GM18499 (cell line): Measurements from ENCODE around the gene SLC18A3.

Source experiments
- ATAC-seq: cut with Tn5 transposase; IDR thresholded peaks from one replicate; pipeline ENCODE4 v1.9.1; 2021; ENCODE audit warnings: moderate number of reproducible peaks; ENCODE audit not compliant: insufficient read depth, unreplicated experiment

Gene SLC18A3

DNA sequence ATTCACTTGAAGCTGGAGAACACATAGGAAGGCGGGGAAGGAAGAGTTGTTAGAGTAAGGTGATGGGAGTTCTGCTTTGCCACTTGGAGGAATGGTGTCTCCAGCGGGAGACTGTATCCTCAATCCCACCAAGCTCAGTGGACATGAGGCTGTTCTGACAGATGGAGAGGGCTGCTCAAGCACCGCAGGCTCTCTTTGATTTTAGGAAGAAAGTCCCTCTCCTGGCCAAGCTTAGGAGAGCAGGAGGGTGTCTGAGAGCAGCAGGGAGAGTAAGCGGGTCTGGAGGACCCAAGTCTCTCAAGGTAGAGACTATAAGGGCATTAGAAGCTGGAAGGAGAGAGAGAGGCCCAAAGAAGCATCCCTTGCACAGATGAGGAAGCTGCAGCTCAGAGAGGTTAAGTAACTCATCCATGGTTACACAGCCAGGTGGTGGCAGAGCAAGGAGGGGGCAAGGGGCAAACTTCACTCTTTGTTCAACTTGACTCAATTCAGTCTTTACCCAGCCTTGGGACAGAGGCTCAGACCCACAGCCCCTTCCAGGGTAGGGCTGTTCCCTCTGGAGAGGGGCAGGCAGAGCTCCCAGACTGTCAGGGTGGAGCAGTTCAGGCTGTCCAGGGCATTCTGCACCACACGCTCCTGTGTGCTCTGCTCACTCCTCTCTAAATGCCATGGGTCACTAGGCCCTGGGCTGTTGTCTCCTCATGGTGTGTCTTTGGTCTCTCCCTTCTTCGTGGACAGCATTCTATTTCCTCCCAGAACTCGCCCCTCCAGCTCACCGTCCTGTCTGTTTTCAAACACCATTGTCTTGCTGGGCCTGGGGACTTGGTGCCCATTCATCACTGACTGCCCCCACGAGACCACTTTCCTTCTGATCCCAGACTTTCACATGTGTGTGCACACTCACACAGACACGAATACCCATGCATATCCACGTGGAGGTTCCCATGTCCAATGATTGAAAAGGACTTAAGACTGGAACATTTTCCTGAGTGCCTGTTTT lies 12.6 kb downstream of the SLC18A3 start:
- no peak for ATAC-seq

GRCh38 chr10:49624629-49625028 lies 14.5 kb downstream of the SLC18A3 start:
- ATAC-seq = no peak

DNA sequence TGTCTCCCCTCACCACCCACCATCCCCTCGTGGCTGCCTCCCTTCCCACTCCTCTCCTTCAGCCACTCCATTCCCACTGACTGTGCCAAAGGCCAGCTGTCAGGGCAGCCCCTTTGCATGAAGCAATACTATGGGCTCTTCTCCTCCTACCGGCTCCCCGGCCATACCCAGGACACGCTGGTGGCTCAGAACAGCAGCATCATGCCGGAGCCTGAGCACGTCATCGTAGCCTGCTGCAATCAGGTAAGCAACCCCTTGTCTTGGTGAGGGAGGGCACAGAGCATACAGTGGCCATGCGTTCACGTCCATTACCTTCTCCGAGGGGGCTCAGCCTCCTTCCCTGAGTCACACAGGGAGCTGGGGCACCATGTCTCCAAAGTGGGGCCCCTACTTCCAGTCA lies 15.3 kb downstream of the SLC18A3 start:
- no peak for ATAC-seq

DNA sequence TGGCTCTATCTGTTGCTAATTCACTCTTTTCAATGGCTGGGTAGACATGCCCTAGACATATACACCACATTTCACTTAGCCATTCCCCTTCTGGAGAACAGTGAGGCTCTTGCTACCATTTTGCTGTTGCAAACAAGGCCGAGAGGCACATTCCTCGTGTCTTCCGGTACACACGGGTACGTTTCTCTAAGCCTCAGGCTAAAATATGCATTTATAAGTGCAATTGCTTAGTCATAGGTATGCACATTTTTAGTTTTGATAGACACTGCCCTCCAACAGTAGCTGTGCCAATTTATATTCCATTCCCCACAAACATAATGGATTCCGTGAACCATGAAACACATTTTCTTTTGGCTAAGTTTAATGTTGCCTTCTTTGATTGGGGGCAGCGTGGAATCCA lies 16.9 kb downstream of the SLC18A3 start:
- no peak for ATAC-seq

DNA sequence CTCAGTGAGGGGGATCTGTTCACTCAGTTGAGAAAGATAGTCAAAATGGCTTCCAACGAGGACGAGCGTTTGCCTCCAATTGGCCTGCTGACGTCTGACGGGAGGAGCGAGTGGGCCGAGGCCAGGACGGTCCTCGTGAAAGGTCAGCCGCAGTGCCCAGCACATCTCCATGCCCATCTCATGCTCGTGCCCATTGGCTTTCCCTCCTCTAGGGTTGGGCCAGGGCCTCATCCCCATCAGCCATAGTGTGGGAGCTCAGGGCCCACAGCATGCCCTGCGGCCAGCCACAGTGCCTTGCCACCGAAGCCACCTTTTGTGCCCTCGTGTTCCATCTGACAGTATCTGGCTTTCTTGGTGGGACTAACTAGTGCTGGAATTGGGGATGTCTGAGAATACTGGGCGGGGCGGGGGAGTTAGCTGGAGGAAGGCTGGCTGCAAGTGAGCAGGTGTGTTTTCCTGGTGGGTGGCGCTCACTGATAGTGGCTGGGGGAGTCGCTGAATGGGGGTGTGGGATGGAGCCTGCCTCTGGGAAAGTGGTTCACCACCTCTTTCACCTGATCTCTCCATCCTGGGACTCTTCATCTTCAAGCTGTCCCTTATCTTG lies 17.6 kb downstream of the SLC18A3 start:
- no peak for ATAC-seq

GRCh38 chr10:49628599-49628998 lies 18.5 kb downstream of the SLC18A3 start:
- ATAC-seq = no peak

DNA sequence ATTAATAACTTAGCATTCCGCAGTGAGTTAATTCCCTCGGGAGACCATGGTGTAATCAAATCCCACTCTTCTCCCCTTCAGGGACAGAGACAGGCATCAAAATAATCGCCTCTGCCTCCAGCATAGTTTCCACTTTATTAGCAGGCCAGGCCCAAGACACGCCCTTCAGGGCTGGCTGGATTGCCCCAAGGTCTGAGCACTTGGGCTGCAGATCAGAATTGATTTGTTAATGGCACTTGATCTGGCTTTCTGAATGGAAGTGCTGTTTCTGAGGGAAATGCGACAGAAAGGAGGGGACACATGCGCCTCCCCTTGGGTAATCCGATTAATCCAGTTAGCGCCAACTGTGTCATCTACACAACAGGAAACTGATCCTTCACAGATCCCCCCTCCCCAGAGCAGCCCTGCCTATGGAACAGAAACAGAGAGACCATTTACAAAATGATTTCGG lies 19.3 kb downstream of the SLC18A3 start:
- no peak for ATAC-seq

DNA sequence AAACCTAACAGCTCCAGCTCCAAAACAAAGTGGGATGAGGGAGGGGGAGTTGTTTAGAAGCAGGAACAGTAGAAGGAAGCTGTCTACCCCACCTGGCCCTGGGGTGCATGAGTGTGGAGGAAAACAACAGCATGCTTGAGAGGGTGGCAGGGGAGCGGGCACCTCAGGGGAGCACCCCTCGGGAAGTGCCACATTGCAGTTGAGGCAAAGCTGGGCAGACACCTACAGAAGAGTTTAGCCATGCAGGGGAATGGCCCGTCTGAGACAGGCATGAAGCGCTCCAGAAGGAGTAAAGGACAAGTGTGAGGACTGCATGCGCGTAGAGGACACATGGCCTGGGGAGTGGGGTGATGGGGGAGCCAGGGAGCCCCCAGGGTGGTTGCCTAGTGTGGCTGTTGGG lies 21.9 kb downstream of the SLC18A3 start:
- ATAC-seq = no peak

GRCh38 chr10:49632406-49633317 lies 22.6 kb downstream of the SLC18A3 start:
- no peak for ATAC-seq

- ATAC-seq = no peak
Observed at GRCh38 chr10:49633327-49634068, 23.4 kb downstream of the SLC18A3 start.

DNA sequence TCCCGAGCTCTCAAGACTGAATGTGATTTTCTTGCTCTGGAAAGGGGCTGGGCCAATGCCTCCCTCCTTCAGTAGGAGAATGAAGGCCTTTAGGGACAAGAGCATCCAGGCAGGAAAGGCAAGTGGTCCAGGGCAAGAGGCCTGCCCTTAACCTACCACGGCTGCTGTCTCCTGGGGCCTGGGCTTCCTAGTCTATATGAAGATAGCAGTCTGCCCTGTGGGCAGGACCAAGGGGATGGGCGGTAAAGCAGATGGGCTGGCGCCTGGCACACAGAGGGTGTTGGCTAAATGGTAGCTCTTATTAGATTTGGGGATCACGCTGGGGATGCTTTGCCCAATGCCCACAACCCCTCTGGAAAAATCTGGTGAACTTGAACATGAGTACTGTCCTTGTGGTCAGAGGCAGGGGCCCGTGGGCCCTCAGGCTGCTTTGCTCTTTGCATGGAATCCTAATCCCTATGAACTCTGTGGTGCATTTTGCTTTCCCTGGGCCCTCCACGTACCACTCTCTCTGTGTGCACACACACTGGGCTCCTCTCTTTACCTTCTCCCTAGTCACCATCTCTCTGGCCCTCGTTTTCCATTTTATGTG lies 24.1 kb downstream of the SLC18A3 start:
- no peak for ATAC-seq

DNA sequence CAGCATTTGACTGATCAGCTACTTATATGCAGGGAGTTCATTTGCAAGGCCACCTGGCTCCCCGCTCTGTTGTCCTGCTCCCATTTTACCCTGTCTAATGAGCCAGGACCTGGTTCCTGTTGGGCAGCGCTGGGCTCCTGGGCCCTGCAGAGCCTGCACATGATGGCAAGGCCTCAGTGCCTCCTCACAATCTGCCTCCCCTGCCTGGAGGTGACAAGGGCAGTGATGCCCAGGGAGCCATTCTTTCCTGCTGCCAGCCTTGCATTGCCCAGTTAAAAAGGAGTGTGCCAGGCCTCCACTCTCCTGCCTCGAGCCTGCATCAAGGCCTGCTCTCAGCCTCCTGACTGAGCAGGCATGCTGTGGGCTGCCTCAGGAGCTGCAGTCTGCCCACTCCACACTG lies 32.2 kb downstream of the SLC18A3 start:
- ATAC-seq = no peak

DNA sequence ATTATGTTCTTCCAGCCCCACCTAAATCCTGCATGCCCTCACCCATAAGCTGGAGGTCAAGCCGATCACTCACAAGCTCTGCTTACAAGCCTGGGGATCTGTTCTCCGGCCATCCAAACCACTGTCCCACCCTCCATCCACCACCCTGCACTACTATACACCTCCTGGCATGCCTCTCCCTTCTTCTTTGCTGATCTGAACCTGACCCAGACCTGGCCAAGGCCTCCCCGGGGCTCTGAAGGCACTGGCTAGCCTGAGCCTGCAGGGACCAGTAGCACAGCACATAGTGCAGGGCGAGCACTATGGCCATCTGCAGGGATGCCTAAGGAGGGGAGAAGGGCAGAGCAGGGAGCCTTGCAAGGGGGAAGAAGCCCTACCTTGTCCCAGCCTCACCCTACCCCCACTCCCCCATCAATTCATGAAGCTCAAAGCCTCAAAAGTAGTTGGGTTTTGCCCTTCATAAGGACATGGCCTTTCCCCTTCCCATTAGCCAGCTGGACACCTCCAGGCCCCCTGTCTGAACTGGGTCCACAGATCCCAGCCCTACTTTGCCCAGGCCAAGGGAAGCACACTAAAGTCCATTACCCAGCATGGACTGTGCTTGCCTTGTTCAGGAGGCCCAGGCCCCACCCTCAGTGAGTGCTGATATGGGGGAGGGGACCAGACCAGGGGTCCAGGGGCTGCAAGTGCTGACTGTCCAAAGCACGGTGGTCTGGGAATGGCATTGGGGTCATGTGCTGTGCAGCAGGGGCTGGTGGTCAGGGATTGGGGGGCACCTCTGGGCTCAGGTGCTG lies 33.3 kb downstream of the SLC18A3 start:
- ATAC-seq = no peak

DNA sequence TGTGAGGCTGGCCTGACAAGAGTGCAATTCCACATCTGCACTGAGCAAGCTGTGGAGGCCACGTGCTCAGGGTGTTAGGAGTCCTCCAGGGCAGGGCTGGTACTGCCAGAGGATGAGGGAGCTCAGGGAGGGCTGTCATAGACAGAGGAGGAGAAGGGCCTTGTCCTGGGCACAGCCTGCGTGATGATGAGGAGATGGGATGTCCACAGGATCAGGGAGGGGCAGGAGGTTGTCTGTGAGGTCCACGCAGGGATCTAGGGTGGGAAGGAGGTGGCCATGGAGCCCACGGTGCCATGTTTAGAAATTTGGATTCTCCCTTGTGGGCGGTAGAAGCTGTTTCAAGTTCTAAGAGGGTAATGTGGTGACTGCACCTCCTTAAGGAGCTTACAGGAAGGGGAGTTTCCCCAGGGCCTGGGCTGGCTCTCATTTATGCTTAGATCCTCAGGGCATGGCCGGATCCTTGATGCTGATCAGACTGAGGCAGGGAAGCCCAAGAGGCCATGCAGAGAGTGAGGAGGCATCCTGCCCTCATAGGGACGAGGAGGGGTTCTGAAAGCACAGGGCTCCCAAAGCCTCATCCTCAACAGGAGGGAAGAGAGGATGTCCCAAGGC lies 34.0 kb downstream of the SLC18A3 start:
- no peak for ATAC-seq

GRCh38 chr10:49645417-49645816 lies 35.3 kb downstream of the SLC18A3 start:
- ATAC-seq = no peak

DNA sequence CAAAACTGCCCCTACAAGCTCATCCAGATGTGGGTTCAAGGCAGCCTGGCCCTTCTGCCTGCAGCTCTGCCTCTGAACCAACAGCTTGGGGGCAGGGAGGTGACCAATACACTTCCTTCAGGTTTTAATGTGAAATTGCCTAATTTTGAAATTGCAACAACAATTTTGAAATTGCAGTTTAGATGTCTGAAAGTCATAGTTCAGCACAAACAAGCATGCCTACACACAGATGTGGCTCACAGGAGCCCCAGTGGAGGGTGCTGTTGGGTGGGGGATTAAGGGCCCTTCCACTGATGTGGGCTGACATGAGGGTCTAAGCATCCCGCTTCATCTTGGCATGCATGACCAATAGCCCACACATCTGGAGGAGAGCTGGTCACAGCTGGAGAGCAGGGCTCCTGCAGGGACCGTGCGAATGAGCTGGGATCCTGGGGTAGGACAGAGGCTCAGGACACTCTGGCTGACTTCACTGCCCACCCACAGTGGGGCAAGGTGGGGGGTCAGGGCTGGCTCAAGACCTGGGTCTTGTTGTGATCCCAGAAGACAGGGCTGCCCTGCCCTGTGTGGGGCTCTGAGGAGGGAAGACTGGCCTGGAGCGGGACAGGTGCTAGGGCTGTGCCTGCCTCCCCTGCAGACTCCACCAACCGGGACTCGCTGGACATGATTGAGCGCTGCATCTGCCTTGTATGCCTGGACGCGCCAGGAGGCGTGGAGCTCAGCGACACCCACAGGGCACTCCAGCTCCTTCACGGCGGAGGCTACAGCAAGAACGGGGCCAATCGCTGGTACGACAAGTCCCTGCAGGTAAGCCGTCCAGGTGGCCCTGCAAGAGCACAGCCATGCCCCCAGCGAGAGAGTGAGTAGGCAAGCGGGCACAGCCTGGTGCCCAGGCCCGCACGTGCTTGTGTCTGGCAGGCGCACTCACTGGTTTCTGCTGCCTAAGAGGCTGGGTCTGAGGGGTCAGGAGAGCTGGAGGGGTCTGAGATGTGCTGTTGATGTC lies 36.1 kb downstream of the SLC18A3 start:
- ATAC-seq = no peak

- ATAC-seq = no peak
Observed at GRCh38 chr10:49647554-49647953, 37.4 kb downstream of the SLC18A3 start.
